Forelimb muscle (tissue), 1 donor: ENCODE measurements around the gene ZNF429. TPM values are rescaled to one million over a fixed set of nuclear protein-coding genes. Genes with fewer than 3 reads are reported as not detected.
"Not testable (repeated sequence)": the region's sequence is repeated elsewhere in the genome, so short reads cannot be mapped to it uniquely, and the experiment has no call there.

ENCODE experiments used
- DNase-seq: peaks from one replicate; pipeline ENCODE4 v3.0.0-alpha.2; 2013; ENCODE audit warnings: low read depth
- polyA plus RNA-seq: library from polyadenylated mRNA; unstranded; fragments of 120-200 nt; gene quantifications from one replicate; pipeline ENCODE4 v1.2.1, GENCODE V29; 2013; ENCODE audit not compliant: insufficient read length

ZNF429 gene
- polyA plus RNA-seq, 1 donor = 15.0 TPM

GRCh38 chr19:21513651-21514050 lies 8.2 kb downstream of the ZNF429 start:
- no peak for DNase-seq

GRCh38 chr19:21519488-21519887 lies 14.1 kb downstream of the ZNF429 start:
- DNase-seq = no peak

- DNase-seq = no peak
These were observed 27.5 kb downstream of the ZNF429 start for GRCh38 chr19:21532904-21533303.

GRCh38 chr19:21536741-21537290 lies 31.4 kb downstream of the ZNF429 start:
- DNase-seq = not testable (repeated sequence)

GRCh38 chr19:21559444-21559843 lies 54.0 kb downstream of the ZNF429 start:
- no peak for DNase-seq

- DNase-seq = no peak
These were observed 59.0 kb downstream of the ZNF429 start for GRCh38 chr19:21564406-21564805.

GRCh38 chr19:21566073-21566472 lies 60.7 kb downstream of the ZNF429 start:
- no peak for DNase-seq

- not testable (repeated sequence) for DNase-seq
These were observed 62.4 kb downstream of the ZNF429 start for GRCh38 chr19:21567806-21568205.

GRCh38 chr19:21568816-21569493 lies 63.6 kb downstream of the ZNF429 start:
- peak; percentile 97 for DNase-seq

GRCh38 chr19:21569494-21569865 lies 64.1 kb downstream of the ZNF429 start:
- DNase-seq = peak; percentile 36

- no peak for DNase-seq
These were observed 65.9 kb downstream of the ZNF429 start for GRCh38 chr19:21571316-21571715.

GRCh38 chr19:21574607-21575006 lies 69.2 kb downstream of the ZNF429 start:
- no peak for DNase-seq

GRCh38 chr19:21576481-21576880 lies 71.1 kb downstream of the ZNF429 start:
- DNase-seq = no peak

GRCh38 chr19:21580101-21580500 lies 74.7 kb downstream of the ZNF429 start:
- DNase-seq = no peak

- DNase-seq = no peak
These were observed 75.4 kb downstream of the ZNF429 start for GRCh38 chr19:21580818-21581217.

- DNase-seq = no peak
These were observed 76.3 kb downstream of the ZNF429 start for GRCh38 chr19:21581646-21582240.

- DNase-seq = no peak
These were observed 79.1 kb downstream of the ZNF429 start for GRCh38 chr19:21584537-21584936.

GRCh38 chr19:21585281-21585890 lies 80.0 kb downstream of the ZNF429 start:
- DNase-seq = no peak

GRCh38 chr19:21586311-21587116 lies 81.1 kb downstream of the ZNF429 start:
- DNase-seq = no peak

GRCh38 chr19:21587117-21587461 lies 81.7 kb downstream of the ZNF429 start:
- DNase-seq = no peak

GRCh38 chr19:21587549-21587948 lies 82.1 kb downstream of the ZNF429 start:
- DNase-seq = no peak

- no peak for DNase-seq
These were observed 82.7 kb downstream of the ZNF429 start for GRCh38 chr19:21588065-21588601.
